HAP-1 (cell line): Measurements from ENCODE around the gene PHF2.

Experiments used
- DNase-seq, 2 experiments: peaks; one replicate each; pipeline ENCODE4 v3.0.0-alpha.2; 2016 to 2020; ENCODE audit warnings: low spot score in 2 of 2
- H3K27me3 ChIP-seq: fragments of 250-450 bp; sonication (Bioruptor Pico); 2 replicates; pipeline ENCODE4 v1.5.1; 2020; ENCODE audit warnings: low read depth, mild to moderate bottlenecking, moderate library complexity
- H3K36me3 ChIP-seq: fragments of 250-450 bp; sonication (Bioruptor Pico); replicated peaks from 2 replicates; pipeline ENCODE4 v1.5.1; 2020; ENCODE audit warnings: mild to moderate bottlenecking
- H3K4me1 ChIP-seq: fragments of 250-450 bp; sonication (Bioruptor Pico); 2 replicates; pipeline ENCODE4 v1.5.1; 2020; ENCODE audit warnings: mild to moderate bottlenecking
- H3K4me3 ChIP-seq: fragments of 250-450 bp; sonication (Bioruptor Pico); 2 replicates; pipeline ENCODE4 v1.5.1; 2020; ENCODE audit warnings: mild to moderate bottlenecking, moderate library complexity
- H3K9me3 ChIP-seq: fragments of 250-450 bp; sonication (Bioruptor Pico); 2 replicates; pipeline ENCODE4 v1.5.1; 2020; ENCODE audit warnings: mild to moderate bottlenecking, moderate library complexity
- in situ Hi-C: fragments of 300-500 bp; cut with MboI; formaldehyde crosslinking; loops from 3 replicates; pipeline ENCODE4 v1.14.3; 2020; ENCODE audit warnings: low sequenced_read_pairs, inconsistent platforms, mixed read lengths

The PHF2 gene

GRCh38 chr9:93725382-93725781 is 149.0 kb downstream of the PHF2 start:
- in situ Hi-C loops, result no loop called here
- H3K27me3 ChIP-seq, result no peaks in the 10 kb centered on the region
- H3K4me1 ChIP-seq, result no peaks in the 10 kb centered on the region
- no peaks in the 10 kb centered on the region for H3K9me3 ChIP-seq
- no peaks in the 10 kb centered on the region for H3K36me3 ChIP-seq
- H3K4me3 ChIP-seq, result no peak overlapping the region
- no peak for DNase-seq

DNA sequence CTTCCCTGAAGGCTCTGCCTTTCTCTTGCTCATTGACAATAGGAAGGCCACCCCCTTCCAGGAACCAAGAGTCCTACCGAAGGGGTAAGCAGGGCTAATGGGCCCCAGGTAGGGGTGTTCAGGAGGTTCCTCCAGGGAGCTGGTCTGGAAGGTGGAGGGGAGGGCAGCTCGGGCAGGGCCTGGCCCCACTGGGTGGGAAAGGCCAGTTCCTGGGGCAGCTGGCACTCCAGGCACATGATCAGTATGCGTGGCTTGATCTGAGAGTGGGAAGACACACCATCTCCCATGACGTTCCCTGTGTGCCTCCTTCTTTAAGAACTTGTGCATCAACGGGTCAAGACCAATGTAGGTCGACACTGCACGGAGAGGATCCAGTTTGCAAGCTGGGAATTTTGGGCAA is 149.8 kb downstream of the PHF2 start:
- in situ Hi-C loops, result no loop called here

More for the DNA sequence above, 149.8 kb downstream of the PHF2 start:
- no peak for DNase-seq
- no peak overlapping the region for H3K4me3 ChIP-seq
- no peaks in the 10 kb centered on the region for H3K36me3 ChIP-seq
- no peaks in the 10 kb centered on the region for H3K27me3 ChIP-seq
- H3K9me3 ChIP-seq, result no peaks in the 10 kb centered on the region
- H3K4me1 ChIP-seq, result no peaks in the 10 kb centered on the region
